ENCODE data around the gene BOC. TPM values are rescaled to one million over a fixed set of nuclear protein-coding genes. Genes with fewer than 3 reads are reported as not detected.

The BOC gene
- total and polyA plus RNA-seq, 2 experiments from 2014 or later = 2.1 to 4.1 TPM

DNA sequence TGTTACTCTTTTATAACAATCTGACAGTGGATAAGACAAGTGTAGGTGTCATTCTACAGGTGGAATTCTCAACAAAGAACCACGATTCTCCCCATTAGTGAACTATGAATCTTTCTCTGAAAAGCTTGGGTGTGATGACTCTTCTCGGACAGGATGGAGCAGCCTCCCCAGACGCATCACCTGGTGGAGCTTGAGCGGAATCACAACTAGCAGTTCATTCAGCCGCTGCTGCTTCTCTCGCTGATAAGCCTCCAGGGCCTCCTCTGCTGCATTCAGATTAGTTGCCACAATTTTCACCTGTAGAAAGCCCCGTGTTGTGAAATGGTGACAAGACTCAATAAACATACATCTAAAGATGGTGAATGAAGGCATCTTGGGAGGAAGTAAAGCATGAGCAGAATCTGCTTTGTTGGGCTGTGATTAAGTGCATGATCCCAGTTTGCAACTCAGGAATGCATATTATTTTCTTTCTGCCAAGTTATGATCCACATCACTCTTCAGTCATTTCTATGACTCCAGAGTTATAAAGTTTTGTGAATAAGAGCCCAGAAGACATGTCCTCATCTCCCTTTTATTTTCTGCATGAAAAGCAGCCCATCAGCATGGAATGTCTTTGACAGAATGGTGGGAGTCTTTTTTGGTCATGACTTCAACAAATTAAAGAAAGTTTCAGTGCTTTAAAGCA lies 93.6 kb downstream of the BOC start:
- H3K4me3 Mint-ChIP-seq = no peak overlapping the region
- ATAC-seq = peak; percentile 97
- Histone ChIP-seq H2AFZ (peak overlapping the region; percentile 64; the same call in 1 of the 2 replicates), H3K36me3 (ENCODE audit: insufficient read depth) (no peaks in the 10 kb centered on the region), H3K27ac (ENCODE audit: low read depth) (no peak overlapping the region), H3K9me2 (ENCODE audit: insufficient read depth) (peaks cover 5% of the 10 kb centered on the region; the same call in 1 of the 2 replicates), H3K27me3 (ENCODE audit: insufficient read depth) (no peaks in the 10 kb centered on the region), H3K4me1 (ENCODE audit: insufficient read depth) (no peaks in the 10 kb centered on the region), H3K4me2 (no peak overlapping the region), H4K20me1 (replicated peaks; ENCODE audit: insufficient read depth) (no peaks in the 10 kb centered on the region), H3K79me2 (replicated peaks; ENCODE audit: insufficient read depth) (no peaks in the 10 kb centered on the region), H3F3A (replicated peaks; ENCODE audit: low read depth) (no peaks in the 10 kb centered on the region), H3K4me3 (no peak overlapping the region)
- no peaks in the 10 kb centered on the region for H3K36me3 Mint-ChIP-seq (ENCODE audit: low read depth)
- TF ChIP-seq, protein P1, sequence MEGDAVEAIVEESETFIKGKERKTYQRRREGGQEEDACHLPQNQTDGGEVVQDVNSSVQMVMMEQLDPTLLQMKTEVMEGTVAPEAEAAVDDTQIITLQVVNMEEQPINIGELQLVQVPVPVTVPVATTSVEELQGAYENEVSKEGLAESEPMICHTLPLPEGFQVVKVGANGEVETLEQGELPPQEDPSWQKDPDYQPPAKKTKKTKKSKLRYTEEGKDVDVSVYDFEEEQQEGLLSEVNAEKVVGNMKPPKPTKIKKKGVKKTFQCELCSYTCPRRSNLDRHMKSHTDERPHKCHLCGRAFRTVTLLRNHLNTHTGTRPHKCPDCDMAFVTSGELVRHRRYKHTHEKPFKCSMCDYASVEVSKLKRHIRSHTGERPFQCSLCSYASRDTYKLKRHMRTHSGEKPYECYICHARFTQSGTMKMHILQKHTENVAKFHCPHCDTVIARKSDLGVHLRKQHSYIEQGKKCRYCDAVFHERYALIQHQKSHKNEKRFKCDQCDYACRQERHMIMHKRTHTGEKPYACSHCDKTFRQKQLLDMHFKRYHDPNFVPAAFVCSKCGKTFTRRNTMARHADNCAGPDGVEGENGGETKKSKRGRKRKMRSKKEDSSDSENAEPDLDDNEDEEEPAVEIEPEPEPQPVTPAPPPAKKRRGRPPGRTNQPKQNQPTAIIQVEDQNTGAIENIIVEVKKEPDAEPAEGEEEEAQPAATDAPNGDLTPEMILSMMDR (conservative IDR thresholded peaks at IDR 0.05; ENCODE audit: low read depth in 2 of 2) = peak; percentile 36 to 45; a peak in 3 of 4 replicates
- TF ChIP-seq, protein P2, sequence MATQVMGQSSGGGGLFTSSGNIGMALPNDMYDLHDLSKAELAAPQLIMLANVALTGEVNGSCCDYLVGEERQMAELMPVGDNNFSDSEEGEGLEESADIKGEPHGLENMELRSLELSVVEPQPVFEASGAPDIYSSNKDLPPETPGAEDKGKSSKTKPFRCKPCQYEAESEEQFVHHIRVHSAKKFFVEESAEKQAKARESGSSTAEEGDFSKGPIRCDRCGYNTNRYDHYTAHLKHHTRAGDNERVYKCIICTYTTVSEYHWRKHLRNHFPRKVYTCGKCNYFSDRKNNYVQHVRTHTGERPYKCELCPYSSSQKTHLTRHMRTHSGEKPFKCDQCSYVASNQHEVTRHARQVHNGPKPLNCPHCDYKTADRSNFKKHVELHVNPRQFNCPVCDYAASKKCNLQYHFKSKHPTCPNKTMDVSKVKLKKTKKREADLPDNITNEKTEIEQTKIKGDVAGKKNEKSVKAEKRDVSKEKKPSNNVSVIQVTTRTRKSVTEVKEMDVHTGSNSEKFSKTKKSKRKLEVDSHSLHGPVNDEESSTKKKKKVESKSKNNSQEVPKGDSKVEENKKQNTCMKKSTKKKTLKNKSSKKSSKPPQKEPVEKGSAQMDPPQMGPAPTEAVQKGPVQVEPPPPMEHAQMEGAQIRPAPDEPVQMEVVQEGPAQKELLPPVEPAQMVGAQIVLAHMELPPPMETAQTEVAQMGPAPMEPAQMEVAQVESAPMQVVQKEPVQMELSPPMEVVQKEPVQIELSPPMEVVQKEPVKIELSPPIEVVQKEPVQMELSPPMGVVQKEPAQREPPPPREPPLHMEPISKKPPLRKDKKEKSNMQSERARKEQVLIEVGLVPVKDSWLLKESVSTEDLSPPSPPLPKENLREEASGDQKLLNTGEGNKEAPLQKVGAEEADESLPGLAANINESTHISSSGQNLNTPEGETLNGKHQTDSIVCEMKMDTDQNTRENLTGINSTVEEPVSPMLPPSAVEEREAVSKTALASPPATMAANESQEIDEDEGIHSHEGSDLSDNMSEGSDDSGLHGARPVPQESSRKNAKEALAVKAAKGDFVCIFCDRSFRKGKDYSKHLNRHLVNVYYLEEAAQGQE (IDR thresholded peaks at IDR 0.05; ENCODE audit: unreplicated experiment) = no peak
- no peaks in the 10 kb centered on the region; the same call in 1 of the 3 replicates for H3K4me1 Mint-ChIP-seq
- H3K9me3 Mint-ChIP-seq = no peaks in the 10 kb centered on the region
- H3K27ac Mint-ChIP-seq = no peak overlapping the region
- peak; percentile 70 for DNase-seq (ENCODE audit: low spot score)
- H3K27me3 Mint-ChIP-seq (ENCODE audit: insufficient read depth, low read depth, poor library complexity) = no peaks in the 10 kb centered on the region

DNA sequence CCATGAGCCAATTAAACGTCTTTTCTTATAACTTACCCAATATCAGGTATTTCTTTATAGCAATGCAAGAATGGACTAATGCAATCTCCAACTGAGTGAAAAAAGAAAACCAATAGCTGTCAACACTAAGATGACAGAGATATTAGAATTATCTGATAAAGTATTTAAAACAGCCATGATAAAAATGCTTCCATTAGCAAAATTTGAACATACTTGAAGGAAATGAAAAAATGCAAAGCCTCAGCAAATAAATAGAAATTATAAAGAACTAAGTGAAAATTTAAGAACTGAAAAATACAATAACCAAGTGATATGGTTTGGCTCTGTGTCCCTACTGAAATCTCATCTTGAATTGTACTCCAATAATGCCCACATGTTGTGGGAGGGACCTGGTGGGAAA lies 99.6 kb downstream of the BOC start:
- no peak overlapping the region for H3K27ac Mint-ChIP-seq
- Histone ChIP-seq H3K4me1 (ENCODE audit: insufficient read depth) (no peaks in the 10 kb centered on the region), H3K27me3 (ENCODE audit: insufficient read depth) (no peaks in the 10 kb centered on the region), H3K4me3 (no peak overlapping the region), H3K27ac (ENCODE audit: low read depth) (no peak overlapping the region), H3K36me3 (ENCODE audit: insufficient read depth) (peaks cover 25% of the 10 kb centered on the region), H3K4me2 (no peak overlapping the region), H3F3A (replicated peaks; ENCODE audit: low read depth) (no peaks in the 10 kb centered on the region), H2AFZ (no peak overlapping the region), H3K9me2 (ENCODE audit: insufficient read depth) (peaks cover 5% of the 10 kb centered on the region; the same call in 1 of the 2 replicates), H4K20me1 (replicated peaks; ENCODE audit: insufficient read depth) (no peaks in the 10 kb centered on the region), H3K79me2 (replicated peaks; ENCODE audit: insufficient read depth) (no peaks in the 10 kb centered on the region)
- peaks cover 2% of the 10 kb centered on the region for H3K27me3 Mint-ChIP-seq (ENCODE audit: insufficient read depth, low read depth, poor library complexity)
- H3K36me3 Mint-ChIP-seq (ENCODE audit: low read depth) = peaks cover 44% of the 10 kb centered on the region
- no peak overlapping the region for H3K4me3 Mint-ChIP-seq
- ATAC-seq = no peak
- DNase-seq (ENCODE audit: low spot score) = no peak
- no peaks in the 10 kb centered on the region for H3K4me1 Mint-ChIP-seq
- H3K9me3 Mint-ChIP-seq = peaks cover 51% of the 10 kb centered on the region
- TF ChIP-seq, protein P3, sequence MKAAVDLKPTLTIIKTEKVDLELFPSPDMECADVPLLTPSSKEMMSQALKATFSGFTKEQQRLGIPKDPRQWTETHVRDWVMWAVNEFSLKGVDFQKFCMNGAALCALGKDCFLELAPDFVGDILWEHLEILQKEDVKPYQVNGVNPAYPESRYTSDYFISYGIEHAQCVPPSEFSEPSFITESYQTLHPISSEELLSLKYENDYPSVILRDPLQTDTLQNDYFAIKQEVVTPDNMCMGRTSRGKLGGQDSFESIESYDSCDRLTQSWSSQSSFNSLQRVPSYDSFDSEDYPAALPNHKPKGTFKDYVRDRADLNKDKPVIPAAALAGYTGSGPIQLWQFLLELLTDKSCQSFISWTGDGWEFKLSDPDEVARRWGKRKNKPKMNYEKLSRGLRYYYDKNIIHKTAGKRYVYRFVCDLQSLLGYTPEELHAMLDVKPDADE (IDR thresholded peaks at IDR 0.05) = no peak
- no peak for TF ChIP-seq NANOG (IDR thresholded peaks at IDR 0.05; ENCODE audit: borderline replicate concordance)
- no peak for TF ChIP-seq EZH2 (IDR thresholded peaks at IDR 0.05; ENCODE audit: low read depth, unreplicated experiment)
- no peak for TF ChIP-seq CREB1 (CRISPR knock-in tag; IDR thresholded peaks at IDR 0.05; ENCODE audit: low read depth)
- TF ChIP-seq, protein P1 (conservative IDR thresholded peaks at IDR 0.05; ENCODE audit: low read depth in 2 of 2) = no peak
- TF ChIP-seq POLR2AphosphoS5 (IDR thresholded peaks at IDR 0.05; ENCODE audit: low read depth) = no peak
- no peak for TF ChIP-seq EZH2phosphoT487 (IDR thresholded peaks at IDR 0.05; ENCODE audit: unreplicated experiment)
